HG02970 (cell line): ENCODE results near the gene PTPRR.
"Not testable (repeated sequence)": the region's sequence is repeated elsewhere in the genome, so short reads cannot be mapped to it uniquely, and the experiment has no call there.

Experiments used
- ATAC-seq: cut with Tn5 transposase; IDR thresholded peaks from one replicate; pipeline ENCODE4 v1.9.1; 2021; ENCODE audit warnings: mild to moderate bottlenecking, moderate library complexity, moderate number of reproducible peaks; ENCODE audit not compliant: unreplicated experiment, low FRiP score

Gene PTPRR

DNA sequence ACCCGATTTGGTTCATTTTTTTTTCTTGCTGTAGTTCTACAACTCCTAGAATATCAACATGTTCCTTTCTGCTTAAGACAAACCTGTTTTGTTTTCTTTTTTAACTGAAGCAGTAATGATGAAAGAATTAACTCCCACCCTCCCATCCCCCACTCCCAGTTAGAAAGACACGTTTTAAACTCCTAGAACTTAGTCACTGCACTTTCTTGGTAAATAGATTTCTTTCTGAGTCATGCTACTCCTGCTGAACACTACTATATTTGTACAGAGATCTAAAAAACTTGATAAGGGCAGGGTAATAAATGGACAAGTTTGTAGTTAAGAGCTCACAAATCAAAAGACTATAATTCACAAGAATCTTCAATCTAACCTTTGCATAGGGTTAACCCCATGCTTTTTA lies 164.4 kb downstream of the PTPRR start:
- no peak for ATAC-seq

DNA sequence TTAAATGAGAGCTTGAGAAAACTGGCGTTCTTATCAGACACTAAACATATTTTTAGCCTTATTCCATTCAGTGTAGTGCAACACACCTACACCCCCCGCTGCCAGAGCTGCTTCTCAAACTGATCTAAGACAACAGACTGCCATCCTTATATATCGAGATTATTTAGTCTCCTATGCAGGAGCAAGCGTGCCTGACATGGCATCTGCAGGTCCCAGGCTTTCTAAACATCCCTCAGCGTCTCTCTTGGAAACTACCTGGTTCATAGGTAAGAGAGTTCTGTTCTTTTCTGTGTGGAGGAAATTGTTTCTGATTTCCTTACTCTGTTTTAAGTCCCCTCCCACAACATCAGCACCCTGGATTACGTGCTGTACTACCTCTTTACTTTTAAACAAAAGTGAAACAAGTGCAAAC lies 166.2 kb downstream of the PTPRR start:
- no peak for ATAC-seq

DNA sequence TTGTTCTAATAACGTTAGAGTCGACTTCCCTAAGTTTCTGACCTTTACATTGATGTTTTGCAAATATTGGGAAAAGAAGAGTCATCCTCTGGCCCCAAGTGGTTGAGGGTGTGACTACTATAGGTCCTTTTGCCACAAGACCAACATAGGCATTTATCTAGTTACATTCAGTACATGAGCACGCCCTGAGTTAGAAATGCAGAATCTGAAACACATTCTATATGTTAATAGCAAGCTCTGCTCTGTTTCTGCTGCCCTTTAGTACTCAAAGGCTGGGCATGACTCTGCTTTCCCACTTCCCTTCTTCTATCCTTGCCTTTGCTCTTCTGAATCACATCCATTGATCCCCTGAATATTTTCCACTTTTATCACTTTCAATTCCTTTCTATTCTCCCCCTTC lies 168.2 kb downstream of the PTPRR start:
- no peak for ATAC-seq

DNA sequence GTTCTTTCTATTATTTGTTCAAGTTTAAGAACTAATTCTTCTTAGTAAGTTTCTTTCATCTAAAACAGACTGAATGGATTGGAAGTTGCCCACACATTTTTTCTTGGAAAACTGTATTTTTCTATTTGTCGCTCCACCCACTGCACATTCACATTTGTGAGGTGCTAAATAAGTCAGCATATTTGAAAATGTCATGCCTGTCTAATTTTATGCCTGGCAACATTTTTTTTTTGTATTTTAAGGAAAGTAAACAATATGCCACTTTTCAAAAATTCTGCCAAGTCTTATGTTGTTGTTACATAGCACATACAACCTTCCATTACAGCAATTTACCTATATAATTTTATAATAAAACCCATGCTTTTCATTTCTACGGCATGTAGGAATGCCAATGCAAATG lies 170.6 kb downstream of the PTPRR start:
- ATAC-seq = no peak

DNA sequence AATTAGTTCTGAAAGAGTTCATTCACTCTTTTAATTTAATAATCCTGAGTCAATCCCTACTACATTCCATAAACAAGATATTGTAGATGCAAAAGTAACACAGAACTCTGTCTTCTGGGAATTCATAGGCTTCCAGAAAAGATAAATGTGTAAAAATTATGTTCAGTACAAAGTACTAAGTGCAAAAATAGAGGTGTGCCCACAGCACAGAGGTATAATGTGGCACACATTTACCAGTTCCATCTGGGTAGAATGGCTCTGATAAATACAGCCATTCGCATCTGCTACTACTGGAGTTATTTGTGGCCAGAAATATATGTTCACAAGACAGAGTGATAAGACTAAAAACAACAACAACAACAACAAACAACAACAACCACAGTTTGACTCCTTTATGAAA lies 171.7 kb downstream of the PTPRR start:
- ATAC-seq = no peak

DNA sequence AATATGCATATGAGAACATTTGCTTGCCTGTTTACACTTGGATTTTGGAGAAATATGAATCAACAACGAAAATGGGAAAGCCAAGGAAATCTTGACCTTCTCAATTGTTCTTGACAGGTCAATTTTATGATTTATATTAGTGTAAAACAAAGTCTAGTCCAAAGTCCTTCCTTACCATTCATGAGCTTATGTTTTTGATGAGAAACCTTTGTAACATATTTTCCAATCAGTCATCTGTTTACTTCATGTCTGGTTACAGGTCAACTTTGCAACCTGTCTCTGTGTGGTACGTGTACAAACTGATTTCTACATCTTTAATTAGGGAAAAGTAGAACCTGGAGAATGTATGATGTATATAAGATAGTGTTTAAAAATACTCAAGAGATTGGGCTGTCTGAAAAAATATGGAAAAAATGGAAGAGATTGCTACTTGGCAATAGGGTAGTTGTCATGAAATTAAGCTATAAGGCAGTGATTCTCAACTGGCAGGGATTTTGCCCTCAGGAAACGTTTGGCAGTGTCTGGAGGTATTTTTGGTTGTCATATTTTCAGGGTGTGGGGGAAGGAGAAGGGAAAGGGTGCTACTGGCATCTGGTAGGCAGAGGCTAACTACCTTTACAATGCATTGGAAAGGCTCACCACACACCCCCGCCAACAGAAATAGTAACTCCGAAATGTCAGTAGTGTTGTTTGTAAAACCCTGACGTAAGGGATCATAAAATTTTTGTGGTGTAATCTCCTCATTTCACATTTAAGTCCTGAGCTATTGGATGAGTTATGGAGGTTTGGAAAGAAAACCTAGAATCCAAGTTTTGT lies 172.9 kb downstream of the PTPRR start:
- ATAC-seq = no peak

- no peak for ATAC-seq
Observed at GRCh38 chr12:70745048-70745447, 175.5 kb downstream of the PTPRR start.

DNA sequence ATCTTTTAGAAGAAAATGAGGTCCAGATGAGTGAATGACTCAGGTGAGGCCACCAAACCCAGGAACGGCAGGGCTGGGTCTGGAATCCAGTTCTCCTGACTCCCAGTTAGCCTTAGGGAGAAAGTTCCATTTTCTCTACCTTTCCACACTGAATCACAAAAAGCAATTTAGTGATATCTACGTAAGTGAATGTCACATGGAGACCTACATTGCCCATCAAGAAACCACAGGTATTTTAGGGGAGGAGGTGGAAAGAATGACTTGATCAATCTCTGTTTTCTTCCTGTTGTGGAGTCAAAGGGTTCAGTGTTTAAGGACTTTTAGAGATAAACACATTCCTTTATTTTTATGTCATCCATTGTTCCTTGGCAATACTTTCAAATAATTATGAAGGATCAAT lies 176.4 kb downstream of the PTPRR start:
- no peak for ATAC-seq

GRCh38 chr12:70741256-70741655 lies 179.3 kb downstream of the PTPRR start:
- no peak for ATAC-seq

DNA sequence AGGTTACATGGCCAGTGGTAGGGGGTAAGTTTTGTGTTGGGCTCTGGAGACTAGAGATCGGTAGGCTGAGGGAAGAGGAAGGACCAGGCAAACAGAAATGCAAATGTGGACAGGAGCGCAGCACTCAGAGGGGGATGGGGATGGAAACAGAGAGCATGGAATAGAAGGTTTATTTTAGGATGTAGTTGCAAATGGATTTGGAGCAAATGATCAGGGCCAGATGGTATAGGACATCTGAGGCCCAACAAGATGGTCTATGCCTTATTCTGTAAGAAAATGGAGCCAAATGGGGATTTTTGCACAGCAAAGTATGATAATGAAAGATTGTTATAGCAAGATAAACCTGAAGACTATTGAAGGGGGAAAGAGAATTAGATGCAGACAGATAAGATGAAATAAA lies 180.8 kb downstream of the PTPRR start:
- ATAC-seq = no peak

DNA sequence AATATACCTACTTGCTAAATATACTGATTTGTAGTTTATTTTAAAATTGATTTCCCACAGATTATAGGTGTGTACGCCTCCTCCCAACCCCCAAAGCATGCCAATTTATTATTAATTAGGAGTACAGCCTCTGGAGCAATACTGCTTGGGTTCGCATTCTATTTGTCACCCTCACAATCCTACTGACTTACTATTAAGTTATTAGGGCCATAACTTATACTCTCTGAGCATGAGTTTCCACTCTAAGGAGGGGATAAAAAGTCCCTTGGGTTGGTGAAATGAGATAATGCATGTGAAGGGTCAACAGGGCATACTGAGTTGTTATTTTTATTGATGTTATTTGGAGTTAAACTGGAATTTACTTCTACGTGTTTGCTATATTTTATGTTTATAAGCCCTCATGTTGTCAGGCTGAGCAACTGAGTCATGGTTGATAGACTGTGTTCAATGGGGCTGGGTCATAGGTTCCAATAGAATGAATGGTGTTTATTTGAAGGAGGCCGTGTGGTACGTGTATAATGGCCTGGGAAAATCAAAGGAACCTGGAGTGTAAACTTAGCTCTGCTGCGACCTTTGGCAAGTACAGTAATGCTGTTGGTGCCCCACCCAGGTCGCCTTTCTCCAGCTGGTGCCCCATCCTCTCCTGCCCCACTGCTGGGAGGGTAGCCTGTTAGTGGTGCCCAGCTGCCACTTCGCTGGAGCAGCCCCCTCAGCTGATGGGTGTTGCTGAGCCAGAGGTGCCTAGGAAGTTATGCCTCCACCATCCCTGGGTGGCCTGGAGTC lies 184.0 kb downstream of the PTPRR start:
- ATAC-seq = no peak

DNA sequence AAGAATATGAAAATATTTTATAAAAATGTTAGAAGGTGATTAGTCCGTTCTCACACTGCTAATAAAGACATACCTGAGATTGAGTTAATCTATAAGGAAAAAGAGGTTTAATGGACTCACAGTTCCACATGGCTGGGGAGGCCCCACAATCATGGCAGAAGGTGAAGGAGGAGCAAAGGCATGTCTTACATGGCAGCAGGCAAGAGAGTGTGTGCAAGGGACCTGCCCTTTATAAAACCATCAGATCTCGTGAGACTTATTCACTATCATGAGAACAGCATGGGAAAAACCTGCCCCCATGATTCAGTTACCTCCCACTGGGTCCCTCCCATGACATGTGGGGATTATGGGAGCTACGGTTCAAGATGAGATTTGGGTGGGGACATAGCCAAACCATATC lies 185.3 kb downstream of the PTPRR start:
- ATAC-seq = not testable (repeated sequence)

DNA sequence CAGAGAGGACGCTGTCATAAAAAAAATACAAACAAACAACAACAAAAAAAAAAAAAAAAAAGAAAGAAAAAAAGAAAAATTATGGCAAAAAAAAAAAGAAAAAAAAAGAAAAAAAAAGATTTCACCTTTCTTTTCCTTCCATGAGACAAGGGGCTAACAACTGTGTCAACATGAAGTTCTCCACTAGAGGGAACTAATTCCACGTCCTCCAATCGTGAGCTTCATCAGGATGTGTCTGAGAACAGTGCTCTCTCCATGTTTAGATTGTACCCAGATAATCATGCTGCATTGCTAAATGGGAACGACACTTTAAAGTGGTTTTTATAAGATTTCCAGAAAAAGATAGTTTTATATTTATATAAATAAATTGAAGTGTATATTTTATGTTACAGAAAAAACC lies 187.2 kb downstream of the PTPRR start:
- peak; percentile 61 for ATAC-seq

DNA sequence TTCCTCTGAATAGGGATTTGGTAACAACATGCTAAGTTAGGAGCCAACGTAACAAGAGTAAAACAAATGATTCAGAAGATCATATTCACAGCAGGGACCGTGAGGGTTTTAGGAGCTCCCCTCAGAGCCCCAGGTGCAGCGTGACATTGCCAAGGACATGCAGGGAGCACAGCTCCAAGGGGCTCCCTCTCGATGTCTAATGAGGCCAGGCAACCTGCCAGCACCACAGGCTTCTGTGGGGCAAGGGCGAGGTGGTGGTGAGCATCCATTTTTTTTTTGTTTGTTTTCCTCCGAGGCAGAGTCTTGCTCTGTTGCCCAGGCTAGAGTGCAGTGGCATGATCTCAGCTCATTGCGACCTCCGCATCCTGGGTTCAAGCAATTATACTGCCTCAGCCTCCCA lies 188.3 kb downstream of the PTPRR start:
- no peak for ATAC-seq

DNA sequence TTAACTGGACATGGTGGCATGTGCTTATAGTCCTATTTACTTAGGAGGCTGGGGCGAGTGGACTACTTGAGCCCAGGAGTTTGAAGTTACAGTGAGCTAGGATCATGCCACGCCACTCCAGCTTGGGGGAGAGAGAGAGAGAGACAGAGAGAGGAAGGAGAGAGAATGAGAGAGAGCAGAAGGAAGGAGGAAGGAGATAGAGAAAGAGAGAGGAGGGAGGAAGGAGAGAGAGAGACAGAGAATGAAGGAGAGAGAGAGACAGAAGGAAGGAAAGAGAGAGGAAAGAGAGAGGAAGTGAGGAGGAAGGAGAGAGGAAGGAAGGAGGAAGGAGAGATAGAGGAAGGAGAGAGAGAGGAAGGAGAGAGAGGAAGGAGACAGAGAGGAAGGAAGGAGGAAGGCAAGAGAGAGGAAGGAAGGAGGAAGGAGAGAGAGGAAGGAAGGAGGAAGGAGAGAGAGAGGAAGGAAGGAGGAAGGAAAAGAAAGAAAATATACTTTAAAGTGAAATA lies 189.8 kb downstream of the PTPRR start:
- no peak for ATAC-seq

- ATAC-seq = no peak
Observed at GRCh38 chr12:70724444-70724843, 196.1 kb downstream of the PTPRR start.

DNA sequence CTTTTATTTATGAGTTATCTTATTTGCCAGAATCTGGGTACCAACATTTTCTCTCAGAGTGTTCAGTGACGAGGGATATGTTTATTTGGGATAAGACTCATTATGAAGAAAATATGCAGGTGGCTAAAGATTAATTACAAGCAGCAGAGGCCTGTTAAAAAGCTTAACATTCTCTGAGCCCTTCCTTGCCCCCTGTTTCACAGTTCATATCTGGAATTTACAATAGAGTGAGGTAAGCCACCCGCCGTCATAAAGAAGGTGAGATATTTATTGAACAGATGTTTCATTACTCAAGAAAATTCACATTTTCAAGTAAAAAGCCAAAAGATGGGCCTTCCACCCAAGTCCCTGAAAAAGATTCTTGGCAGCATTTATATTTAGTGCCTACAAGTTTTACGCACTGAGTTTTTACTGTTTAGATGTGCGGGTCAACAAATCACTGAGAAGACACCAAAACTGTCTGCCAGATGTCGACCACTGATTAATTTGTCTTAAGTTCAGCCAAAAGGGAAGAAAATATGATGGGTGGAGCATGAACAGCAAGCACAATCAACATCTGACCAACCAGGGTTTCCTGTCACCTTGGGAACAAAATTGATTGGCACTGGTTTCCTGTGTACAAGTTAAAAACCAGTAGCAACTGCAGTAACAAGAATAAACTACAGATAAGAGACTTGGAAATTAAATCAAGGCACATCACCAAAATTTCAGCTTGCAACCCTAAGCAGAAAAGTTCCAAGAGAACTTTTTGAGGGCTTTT lies 197.8 kb downstream of the PTPRR start:
- no peak for ATAC-seq

- no peak for ATAC-seq
Observed at GRCh38 chr12:70721656-70722357, 198.7 kb downstream of the PTPRR start.

DNA sequence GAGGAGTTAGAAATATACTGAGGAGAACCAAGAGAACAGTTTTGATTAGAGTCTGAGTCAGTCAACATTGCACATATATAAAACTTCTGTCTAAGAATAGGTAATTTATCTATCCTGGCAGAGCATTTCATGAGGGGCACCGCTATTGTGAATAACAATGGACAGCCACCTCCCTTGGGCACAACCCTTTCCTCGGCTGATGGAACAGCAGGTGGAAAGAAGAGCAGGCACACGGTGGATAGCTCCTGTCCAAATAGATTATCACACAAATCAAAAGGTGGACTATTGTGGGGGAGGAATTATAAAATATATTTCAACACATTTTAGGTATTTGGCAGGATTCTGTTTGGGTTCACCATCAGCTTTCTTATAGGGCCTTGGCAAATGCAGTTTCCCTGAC lies 199.3 kb downstream of the PTPRR start:
- no peak for ATAC-seq

GRCh38 chr12:70719672-70720420 lies 200.7 kb downstream of the PTPRR start:
- no peak for ATAC-seq
